Mucosa of gallbladder (tissue), 1 donor: ENCODE measurements around the gene ZDHHC18. TPM values are rescaled to one million over a fixed set of nuclear protein-coding genes. Genes with fewer than 3 reads are reported as not detected.

ENCODE experiments used
- DNase-seq: peaks from one replicate; pipeline ENCODE4 v3.0.0-alpha.2; 2020; ENCODE audit warnings: low spot score
- total RNA-seq: library from RNA; stranded (reverse); gene quantifications from one replicate; pipeline ENCODE4 v1.2.1, GENCODE V29; 2021
- donor health status: DM: no; HTN: no; CAD: no.

Gene ZDHHC18, protein sequence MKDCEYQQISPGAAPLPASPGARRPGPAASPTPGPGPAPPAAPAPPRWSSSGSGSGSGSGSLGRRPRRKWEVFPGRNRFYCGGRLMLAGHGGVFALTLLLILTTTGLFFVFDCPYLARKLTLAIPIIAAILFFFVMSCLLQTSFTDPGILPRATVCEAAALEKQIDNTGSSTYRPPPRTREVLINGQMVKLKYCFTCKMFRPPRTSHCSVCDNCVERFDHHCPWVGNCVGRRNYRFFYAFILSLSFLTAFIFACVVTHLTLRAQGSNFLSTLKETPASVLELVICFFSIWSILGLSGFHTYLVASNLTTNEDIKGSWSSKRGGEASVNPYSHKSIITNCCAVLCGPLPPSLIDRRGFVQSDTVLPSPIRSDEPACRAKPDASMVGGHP
- 20.4 TPM for total RNA-seq

DNA sequence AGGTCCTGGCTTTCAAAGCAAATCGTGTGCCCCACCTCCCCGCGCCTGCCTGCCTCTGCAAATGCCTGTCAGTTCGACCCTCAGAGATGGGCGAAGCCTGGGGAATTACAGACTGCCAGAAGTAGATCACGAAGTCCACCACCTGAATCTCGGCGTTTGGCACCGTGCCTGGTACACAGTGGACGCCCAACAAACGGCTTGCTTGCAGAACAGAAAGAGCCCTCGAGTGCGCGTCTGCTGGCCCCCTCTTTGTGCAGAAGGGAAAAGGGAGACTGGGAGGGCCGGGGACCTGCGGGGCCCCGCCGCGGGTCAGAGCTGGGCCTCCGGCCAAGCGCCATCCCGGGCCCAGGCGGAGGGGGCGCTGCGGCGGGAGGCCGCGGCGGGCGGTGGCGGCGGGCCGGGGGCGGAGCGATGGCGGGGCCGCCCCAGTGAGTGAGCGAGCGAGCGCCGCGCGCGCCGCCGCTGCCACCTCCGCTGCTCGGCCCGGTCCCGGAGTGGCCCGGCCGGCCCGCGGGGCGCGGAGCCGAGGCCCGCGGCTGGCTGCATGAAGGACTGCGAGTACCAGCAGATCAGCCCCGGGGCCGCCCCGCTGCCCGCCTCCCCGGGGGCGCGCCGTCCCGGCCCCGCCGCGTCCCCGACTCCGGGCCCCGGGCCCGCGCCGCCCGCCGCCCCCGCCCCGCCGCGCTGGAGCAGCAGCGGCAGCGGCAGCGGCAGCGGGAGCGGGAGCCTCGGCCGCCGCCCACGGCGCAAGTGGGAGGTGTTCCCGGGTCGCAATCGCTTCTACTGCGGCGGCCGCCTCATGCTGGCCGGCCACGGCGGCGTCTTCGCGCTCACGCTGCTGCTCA is at the start of gene ZDHHC18:
ZDHHC18 (plus strand) TSS at position 428 of the 845 bp plus-strand sequence; CDS start at position 545, 117 bp downstream.
- peak; percentile 62 for DNase-seq

DNA sequence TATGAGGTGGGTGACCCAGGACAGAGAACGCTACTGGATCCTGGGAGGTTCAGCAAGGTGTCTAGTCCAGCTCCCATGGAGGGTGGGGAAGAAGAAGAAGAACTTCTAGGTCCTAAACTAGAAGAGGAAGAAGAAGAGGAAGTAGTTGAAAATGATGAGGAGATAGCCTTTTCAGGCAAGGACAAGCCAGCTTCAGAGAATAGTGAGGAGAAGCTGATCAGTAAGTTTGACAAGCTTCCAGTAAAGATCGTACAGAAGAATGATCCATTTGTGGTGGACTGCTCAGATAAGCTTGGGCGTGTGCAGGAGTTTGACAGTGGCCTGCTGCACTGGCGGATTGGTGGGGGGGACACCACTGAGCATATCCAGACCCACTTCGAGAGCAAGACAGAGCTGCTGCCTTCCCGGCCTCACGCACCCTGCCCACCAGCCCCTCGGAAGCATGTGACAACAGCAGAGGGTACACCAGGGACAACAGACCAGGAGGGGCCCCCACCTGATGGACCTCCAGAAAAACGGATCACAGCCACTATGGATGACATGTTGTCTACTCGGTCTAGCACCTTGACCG is 47.3 kb upstream of the ZDHHC18 start:
- DNase-seq = no peak

DNA sequence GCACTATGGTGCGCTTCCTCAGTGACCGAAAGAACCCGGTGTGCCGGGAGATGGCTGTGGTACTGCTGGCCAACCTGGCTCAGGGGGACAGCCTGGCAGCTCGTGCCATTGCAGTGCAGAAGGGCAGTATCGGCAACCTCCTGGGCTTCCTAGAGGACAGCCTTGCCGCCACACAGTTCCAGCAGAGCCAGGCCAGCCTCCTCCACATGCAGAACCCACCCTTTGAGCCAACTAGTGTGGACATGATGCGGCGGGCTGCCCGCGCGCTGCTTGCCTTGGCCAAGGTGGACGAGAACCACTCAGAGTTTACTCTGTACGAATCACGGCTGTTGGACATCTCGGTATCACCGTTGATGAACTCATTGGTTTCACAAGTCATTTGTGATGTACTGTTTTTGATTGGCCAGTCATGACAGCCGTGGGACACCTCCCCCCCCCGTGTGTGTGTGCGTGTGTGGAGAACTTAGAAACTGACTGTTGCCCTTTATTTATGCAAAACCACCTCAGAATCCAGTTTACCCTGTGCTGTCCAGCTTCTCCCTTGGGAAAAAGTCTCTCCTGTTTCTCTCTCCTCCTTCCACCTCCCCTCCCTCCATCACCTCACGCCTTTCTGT is 46.0 kb upstream of the ZDHHC18 start:
- no peak for DNase-seq

DNA sequence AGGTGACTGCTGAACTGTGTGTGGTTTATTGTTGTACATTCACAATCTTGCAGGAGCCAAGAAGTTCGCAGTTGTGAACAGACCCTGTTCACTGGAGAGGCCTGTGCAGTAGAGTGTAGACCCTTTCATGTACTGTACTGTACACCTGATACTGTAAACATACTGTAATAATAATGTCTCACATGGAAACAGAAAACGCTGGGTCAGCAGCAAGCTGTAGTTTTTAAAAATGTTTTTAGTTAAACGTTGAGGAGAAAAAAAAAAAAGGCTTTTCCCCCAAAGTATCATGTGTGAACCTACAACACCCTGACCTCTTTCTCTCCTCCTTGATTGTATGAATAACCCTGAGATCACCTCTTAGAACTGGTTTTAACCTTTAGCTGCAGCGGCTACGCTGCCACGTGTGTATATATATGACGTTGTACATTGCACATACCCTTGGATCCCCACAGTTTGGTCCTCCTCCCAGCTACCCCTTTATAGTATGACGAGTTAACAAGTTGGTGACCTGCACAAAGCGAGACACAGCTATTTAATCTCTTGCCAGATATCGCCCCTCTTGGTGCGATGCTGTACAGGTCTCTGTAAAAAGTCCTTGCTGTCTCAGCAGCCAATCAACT is 45.2 kb upstream of the ZDHHC18 start:
- no peak for DNase-seq

DNA sequence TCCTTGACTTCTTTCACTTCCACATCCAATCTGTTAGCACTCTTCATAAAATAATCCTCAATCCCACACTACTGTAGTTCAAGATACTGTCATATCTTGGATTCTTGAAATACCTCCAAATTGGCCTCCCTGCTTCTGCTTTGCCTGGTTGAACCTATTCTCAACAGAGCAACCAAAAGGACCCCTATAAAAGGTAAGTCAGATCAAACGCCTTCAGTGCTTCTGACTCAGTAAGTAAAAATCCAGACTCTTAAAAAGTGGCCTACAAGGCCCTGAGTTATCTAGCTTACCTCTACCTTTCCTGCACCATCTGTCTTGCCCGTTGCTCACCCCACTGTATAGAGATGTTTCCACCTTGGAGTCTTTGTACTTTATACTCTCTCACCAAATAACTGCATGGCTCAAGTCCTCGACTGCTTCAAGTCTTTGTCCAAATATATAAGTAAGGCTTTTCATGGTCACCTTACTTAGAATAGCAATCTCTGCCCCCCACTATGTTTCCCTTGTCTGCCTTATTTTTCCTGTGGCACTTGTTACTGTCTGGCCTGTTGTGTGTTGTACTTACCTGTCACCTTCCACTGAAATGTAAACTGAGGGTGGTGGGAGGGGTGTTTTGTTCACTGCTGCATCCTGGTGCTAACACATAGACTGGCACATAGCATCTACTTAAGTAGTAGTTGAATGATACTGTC is 43.8 kb upstream of the ZDHHC18 start:
- DNase-seq = no peak

DNA sequence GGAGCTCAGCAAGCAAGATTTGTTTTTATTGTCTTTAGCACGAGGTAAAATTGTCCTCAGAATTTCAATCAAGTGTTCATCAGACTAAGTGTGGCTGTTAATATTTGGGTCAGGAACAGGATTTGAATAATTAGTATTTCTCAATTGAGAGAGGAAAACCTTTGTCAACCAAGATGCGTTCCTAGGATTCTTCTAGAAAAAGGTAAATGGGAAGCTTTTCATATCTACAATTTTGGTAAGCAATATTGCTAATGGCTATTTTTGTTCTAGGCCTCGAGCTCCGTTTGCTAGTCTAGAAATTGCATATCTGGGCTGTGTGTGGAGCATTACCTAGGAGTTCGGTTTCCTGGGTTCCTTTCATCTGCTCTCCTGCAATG is 42.9 kb upstream of the ZDHHC18 start:
- DNase-seq = no peak

DNA sequence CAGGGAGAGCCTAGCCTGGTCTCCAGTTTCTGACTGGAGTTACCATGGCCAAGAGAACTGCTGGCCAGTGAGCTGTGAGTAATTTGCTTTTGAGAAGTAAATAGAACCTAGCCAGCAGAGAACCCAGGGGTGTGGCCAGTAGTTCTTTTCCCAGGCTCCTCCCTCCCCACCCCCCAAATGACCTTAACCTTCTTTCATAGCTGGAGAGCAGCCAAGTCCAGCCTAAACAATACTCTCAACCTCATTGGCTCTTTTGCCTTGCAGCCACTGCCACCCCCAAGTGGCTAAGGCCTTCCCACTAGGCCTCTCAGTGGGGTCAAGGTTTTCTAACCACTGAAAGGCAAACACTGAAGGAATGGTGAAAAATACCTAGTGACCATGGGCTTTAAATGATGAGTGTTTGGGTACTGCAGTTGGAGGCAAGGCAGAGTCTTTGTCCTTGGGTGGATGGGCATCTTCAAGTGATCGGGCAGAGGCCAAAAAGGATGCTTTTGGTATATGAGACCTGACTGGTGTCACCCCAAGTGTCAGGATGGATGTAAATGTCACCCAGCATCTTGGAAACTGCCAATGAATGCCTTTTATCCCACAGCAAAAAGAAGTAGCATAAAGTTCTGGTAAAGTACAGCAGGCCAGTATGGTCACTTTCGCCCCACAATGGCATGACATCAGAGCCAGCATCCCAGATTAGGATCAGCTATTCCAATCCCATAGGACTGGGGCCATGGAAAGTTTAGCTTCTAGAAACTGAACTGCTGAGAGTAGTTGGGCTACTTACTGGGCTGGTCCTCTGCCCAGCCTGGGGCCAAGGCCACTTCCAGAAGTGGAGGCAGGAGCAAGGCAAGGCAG is 42.2 kb upstream of the ZDHHC18 start:
- DNase-seq = peak; percentile 69

DNA sequence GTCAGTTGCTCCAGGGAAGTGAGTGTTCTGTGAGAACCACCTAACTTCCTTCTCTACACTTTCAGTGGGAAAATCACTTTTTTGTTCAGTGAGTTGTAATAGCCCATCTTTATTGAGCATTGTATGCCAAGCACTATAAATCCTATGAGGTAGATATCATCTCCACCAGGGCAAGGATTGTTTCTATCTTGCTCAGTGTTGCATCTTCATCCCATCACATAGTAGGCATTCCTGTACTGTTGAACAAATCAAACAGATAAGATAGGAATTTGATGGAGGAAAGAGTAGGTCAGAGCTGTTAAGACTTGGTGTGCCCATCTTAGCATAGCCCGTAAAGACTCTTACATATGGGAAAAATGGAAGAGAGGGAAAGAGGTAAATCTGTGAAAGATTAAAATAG is 41.6 kb upstream of the ZDHHC18 start:
- DNase-seq = no peak

DNA sequence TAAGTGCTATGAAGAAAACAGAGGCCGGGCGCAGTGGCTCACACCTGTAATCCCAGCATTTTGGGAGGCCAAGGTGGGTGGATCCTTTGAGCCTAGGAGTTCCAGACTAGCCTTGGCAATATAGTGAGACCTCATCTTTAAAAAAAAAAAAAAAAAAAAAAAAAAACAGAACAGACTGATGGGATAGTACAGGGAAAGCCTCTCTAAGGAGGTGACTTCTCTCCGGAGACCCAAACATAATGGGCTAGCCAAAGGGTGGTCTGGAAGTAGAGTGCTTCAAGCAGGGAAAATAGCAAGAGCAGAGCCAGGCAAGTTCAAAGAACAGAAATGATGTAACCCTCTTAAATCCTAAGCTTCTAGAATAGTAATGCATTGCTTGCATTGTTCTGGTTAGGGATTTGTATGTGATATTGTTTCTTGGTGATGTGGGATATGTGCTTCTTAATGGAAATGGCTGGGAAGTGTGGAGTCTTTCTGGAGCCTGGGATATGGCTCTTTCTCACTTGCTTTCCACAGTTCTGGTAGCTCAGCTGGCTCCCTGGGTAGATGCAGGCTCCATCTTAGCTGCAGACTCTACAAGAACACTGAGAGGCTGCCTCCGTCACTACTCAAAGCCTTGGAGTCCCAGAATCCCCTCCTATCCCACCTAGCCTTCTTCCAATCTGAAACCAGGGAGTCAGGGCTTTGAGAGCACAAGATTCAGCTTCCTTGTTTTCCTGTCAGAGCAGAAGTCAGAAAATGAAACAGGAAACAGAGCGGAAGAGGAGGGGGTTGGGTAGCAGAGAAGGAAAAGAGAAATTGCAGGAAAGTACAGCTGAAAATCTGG is 40.7 kb upstream of the ZDHHC18 start:
- DNase-seq = no peak

DNA sequence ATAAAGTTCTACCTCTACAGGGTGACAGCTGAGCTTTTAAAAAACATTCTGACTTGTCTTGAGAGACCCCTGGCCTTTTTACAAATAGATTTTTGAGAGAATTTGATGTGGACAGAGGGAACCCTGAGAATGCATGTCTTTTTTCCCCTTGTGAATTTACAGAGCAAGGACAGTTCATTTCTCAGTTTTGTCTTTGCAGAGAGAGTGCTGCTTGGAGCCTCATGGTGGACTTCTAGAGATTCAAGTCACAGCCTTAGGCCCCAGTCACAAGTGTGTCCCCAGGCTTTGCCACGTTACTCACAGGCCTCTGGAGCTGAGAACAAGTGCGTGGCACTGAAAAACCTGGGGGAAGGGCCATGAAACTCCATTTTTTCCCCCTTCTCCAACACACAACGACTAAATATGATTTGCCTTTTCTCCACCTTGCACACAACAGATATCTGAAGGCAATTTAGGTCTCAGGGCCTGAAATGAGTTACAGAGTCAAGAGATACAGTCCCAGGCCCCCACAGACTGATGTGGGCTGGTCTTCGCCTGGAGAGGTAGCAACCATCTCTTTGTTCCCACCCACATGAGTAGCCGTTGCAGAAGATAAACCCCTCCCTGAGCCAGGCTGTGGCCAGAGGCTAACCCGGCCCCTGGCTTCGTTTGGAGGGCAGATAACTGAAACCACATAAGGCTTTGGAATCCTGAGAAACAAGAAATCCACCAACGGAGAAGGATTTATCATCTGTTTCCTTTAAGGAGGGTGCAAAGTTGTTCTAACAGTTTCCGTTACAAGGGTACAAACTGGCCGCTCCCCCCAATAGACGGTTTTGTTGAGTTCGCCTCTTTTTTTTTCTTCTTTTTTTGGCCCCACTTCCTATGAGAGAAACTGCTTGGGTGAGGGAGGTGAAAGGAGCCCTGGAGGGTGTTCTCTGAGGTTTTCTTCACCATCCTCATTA is 39.8 kb upstream of the ZDHHC18 start:
- DNase-seq = no peak

DNA sequence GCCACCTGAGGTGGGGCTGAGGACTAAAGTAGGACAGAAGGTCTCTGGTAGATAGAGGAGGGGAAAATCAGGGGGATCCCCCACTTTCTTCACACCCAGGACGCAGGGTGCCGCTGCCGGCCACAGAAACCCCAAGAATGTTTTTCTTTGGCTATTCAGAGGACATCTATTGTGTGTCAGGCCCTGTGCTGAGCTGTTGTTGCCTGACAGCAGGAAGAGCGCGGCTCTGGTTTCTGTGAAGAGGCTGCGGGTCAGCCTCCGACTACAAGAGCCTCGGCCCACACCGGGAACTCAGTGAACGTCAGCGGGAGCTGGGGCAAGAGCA is 39.1 kb upstream of the ZDHHC18 start:
- DNase-seq = no peak

DNA sequence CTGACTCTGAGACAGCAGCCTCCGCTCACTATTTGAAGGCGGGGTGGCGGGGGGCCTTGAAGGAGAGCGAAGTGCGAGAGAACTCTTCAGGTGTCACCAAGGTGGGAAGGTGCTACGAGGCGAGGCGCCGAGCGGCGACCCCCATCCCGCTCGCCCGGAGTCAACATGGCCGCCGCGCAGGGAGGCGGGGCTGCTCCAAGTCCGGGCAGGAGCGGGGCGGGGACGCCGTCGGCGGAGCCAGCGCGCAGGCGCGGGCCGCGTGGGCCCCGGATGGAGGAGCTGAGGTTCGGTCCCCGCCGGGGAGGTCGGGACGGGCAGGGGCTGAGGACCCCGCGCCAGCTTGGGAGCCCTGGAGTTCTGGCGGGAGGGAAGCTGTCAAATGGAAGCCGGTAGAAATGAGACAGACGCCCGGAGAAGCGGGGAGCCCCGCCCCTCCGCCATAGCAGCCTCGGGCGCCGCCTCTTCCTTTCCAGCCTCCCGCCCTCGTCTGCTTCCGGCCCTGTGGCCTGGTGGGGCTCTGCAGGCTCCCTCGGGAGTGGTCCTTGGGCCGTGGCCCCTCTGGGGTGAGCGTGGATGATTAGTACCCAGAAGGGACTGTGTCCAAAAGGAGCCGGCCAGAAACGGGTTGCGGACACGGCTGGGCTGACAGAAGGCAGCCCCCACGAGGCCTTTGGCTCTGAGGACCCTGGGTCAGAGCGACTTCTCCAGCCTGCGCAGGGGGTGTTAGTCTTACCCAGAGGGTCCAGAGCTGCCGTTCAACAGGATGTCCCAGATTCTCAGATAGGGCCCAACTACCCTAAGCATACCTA is 38.6 kb upstream of the ZDHHC18 start, which contains the start of gene PIGV:
PIGV (plus strand) TSS at position 245 of the 809 bp plus-strand sequence. CDS start 2,866 bp downstream, outside the sequence.
- peak; percentile 85 for DNase-seq

DNA sequence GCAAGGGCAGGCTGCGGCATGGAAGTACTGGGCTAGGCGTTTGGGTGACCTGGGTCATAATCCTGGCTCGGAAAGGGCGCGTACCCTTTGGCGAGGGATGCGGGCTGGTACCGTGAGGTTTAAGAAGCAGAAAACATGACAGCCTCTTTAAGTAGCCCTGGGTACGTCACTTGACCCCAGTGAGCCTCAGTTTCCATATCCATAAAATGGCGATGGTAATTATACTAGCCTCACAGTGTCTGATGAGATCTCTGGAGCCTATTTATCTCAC is 38.0 kb upstream of the ZDHHC18 start:
- DNase-seq = no peak

DNA sequence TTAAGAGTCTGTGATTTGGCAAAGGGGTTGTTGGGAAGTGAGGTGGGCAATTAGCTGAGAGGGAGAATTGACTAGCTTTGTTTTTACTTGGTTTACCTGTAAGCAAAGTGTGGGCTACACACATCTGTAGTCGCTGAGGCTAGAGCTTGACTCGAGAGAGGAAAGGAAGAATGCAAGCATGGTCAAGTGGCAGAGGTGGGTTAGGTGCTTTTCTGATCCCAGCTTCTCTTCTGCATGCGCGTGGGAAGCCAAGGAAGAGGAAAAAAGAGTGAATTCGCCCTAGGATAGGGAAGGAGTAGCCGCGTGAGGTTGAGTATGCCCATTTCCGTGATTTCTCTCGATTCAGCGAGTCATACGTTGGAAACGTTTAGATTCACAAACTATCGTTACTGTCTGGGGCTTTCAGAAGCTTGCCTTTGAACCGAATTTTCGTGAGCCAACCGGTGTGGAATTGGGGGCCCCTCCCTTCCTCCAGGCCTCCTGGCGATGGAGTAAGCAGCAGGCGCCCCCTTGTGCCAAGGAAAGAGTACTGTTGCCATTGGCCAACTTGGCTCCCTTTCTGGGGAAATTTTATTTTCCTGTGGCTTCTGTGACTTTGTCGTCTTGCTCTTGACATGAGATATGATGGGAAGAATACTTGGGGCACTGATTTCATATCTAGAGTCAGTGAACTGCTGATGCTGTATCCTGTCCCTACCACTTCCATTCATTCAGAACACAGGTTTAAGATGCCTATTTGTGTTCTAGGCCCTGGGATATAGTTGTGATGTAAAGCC is 37.5 kb upstream of the ZDHHC18 start:
- DNase-seq = peak; percentile 86

DNA sequence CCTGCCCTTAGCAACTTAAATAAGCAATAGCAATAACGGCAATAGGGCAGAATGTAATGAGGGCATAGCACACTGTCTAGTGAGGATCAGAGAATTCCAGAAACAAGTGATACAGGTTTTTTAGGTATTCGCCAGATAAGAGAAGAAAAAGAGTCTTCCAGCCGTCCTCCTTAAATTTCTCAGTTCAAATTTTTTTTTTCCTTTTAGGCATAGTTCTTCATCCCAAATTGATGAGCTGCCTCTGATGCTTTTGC is 36.9 kb upstream of the ZDHHC18 start:
- no peak for DNase-seq

DNA sequence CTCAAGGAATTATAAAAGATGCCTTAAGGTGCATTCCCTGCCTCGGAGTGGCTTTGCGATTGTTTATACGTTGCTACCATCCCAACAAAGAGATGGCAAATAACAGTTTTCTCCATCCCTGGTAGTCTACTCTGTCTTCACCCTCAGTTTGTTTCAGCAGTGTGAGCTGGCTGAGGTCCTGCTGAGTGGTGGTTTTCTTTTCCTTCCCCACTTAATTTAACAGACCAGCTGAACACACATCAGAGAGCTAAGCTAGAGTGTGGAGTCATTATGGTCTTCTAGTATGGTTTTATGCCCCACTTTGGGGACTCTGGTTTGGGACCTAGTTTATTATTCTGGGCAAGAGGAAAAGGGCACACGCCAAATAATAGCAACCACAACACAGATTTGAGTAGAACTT is 36.6 kb upstream of the ZDHHC18 start:
- DNase-seq = no peak

DNA sequence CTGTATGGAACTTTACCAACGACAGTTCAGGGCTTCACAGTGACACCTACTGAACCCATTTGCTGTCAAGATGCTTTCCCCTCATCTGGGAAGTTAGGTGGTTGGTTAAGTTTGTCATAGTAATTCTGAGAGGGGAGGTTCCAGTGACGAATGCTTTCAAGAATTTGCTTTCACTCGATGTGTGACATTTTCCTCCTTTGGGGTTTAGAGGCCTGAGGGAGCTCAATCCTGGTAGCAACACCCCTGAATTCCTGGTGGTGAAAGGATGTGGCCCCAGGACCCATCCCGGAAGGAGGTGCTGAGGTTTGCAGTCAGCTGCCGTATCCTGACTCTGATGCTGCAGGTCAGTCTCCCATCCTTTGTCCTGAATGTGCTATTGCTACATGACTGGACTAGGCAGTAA is 35.9 kb upstream of the ZDHHC18 start:
- no peak for DNase-seq
